GM23248 (cell line): ENCODE data around the gene DCAF5.

Experiments used
- EZH2 ChIP-seq: fragments of 200-600 bp; sonication (generic); IDR thresholded peaks from 2 replicates; pipeline ENCODE4 v1.6.1; 2018; ENCODE audit warnings: antibody characterized with exemption, mild to moderate bottlenecking; ENCODE audit not compliant: insufficient read depth, poor library complexity, severe bottlenecking
- EZH2phosphoT487 ChIP-seq: fragments of 200-600 bp; sonication (generic); IDR thresholded peaks from 2 replicates; pipeline ENCODE4 v1.6.1; 2018; ENCODE audit warnings: antibody characterized with exemption, moderate library complexity, mild to moderate bottlenecking, low read depth; ENCODE audit not compliant: insufficient read depth

DNA sequence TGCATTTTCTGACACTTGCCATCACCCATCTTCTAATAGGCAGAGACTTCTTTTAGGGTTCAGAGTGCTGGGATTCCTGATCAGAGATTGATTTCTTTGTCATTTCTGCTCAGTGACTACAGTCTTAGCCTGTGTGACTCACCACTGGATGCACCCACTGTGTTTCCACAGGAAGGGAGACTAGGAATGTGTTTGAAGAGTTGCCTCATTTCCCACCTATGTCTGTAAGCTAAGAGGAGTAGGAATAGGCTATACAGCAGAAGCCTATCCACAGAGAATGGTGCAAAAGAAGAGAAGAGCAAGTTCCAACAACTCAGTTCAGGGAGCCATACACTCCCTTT lies 113.7 kb downstream of the DCAF5 start:
- no peak for TF ChIP-seq EZH2
- TF ChIP-seq EZH2phosphoT487, result no peak
